OCI-LY7 (cell line): Measurements from ENCODE around the gene GAS6. TPM values are rescaled to one million over a fixed set of nuclear protein-coding genes. Genes with fewer than 3 reads are reported as not detected.

Experiments used
- BruUV-seq: library from RNA; stranded (reverse); fragments of 400-500 nt; replicated peaks from 2 replicates; lab custom pipeline; 2021; lab: Mats Ljungman, UMichigan
- CTCF ChIA-PET: fragments of 300-600 bp; sonication (Branson Sonifier 250); formaldehyde crosslinking; loops from one replicate; lab custom pipeline; 2022; ENCODE audit warnings: antibody characterized with exemption; ENCODE audit not compliant: unreplicated experiment; lab: Charles Lee
- POLR2A ChIA-PET: fragments of 300-600 bp; sonication (Branson Sonifier 250); formaldehyde crosslinking; loops from one replicate; lab custom pipeline; 2022; ENCODE audit warnings: antibody characterized with exemption; lab: Charles Lee
- DNase-seq: peaks from one replicate; pipeline ENCODE4 v3.0.0-alpha.2; 2015; ENCODE audit warnings: low spot score
- H2AFZ ChIP-seq: fragments of 200-600 bp; sonication (generic), shearing (Covaris generic); 2 replicates; pipeline ENCODE4 v1.6.1; 2014; ENCODE audit warnings: mild to moderate bottlenecking, antibody characterized with exemption, low read length, moderate library complexity
- H3K27ac ChIP-seq: fragments of 200-600 bp; sonication (generic); 2 replicates; pipeline ENCODE4 v1.5.1; 2014; ENCODE audit warnings: mixed run types, low read depth, mild to moderate bottlenecking, moderate library complexity, low read length, inconsistent platforms; ENCODE audit not compliant: poor library complexity, severe bottlenecking
- H3K36me3 ChIP-seq: fragments of 200-600 bp; sonication (generic); 2 replicates; pipeline ENCODE4 v1.6.1; 2014; ENCODE audit warnings: mild to moderate bottlenecking, antibody characterized with exemption, low read length, moderate library complexity, mixed read lengths; ENCODE audit not compliant: insufficient read depth
- H3K4me1 ChIP-seq: fragments of 200-600 bp; sonication (generic); 2 replicates; pipeline ENCODE4 v1.5.1; 2014; ENCODE audit warnings: mild to moderate bottlenecking, low read length; ENCODE audit not compliant: insufficient read depth, poor library complexity, severe bottlenecking
- H3K4me2 ChIP-seq: fragments of 200-600 bp; sonication (generic); 2 replicates; pipeline ENCODE4 v1.6.1; 2014; ENCODE audit warnings: mild to moderate bottlenecking, low read length
- H3K4me3 ChIP-seq: fragments of 200-600 bp; sonication (generic); 2 replicates; pipeline ENCODE4 v1.5.1; 2014; ENCODE audit warnings: mild to moderate bottlenecking, low read depth, low read length; ENCODE audit not compliant: poor library complexity, severe bottlenecking
- H3K79me2 ChIP-seq: fragments of 200-600 bp; sonication (generic); 2 replicates; pipeline ENCODE4 v1.6.1; 2016; ENCODE audit warnings: low read depth, mild to moderate bottlenecking, low read length, moderate library complexity, mixed read lengths; ENCODE audit not compliant: insufficient read depth
- H3K9me2 ChIP-seq: fragments of 200-600 bp; sonication (generic); 2 replicates; pipeline ENCODE4 v1.6.1; 2016; ENCODE audit warnings: mild to moderate bottlenecking, low read length, mixed read lengths; ENCODE audit not compliant: insufficient read depth
- H3K9me3 ChIP-seq: fragments of 200-600 bp; sonication (generic); 2 replicates; pipeline ENCODE4 v1.6.1; 2014; ENCODE audit warnings: mild to moderate bottlenecking, mixed run types, low read length, mixed read lengths
- H4K20me1 ChIP-seq: fragments of 200-600 bp; sonication (generic); 2 replicates; pipeline ENCODE4 v1.6.1; 2014; ENCODE audit warnings: mild to moderate bottlenecking, antibody characterized with exemption, low read length, moderate library complexity, mixed read lengths; ENCODE audit not compliant: insufficient read depth
- EZH2phosphoT487 ChIP-seq: fragments of 200-600 bp; sonication (generic); IDR thresholded peaks from 2 replicates; pipeline ENCODE4 v1.6.1; 2018; ENCODE audit warnings: low read depth, borderline replicate concordance, mild to moderate bottlenecking, mixed run types, antibody characterized with exemption, low read length, moderate library complexity, mixed read lengths
- intact Hi-C: fragments of 100-400 bp; cut with micrococcal nuclease; formaldehyde crosslinking; loops from one replicate; pipeline ENCODE4 v1.10.0; 2022; ENCODE audit not compliant: unreplicated experiment
- total RNA-seq, 2 experiments: library from RNA; depleted of rRNA in 1 of 2; stranded (reverse); fragments of >200 nt in 1 of 2; shearing (Covaris generic) in 1 of 2; gene quantifications; 2 replicates each; pipeline ENCODE4 v1.2.3, GENCODE V29; 2014 to 2022
- TF ChIP-seq, protein P1 (sequence below): fragments of 200-600 bp; sonication (generic); conservative IDR thresholded peaks from 2 replicates; pipeline ENCODE4 v1.5.1; 2014; ENCODE audit warnings: mild to moderate bottlenecking, antibody characterized with exemption, low read length, moderate library complexity, mixed read lengths

GAS6 gene
- total RNA-seq, 2 experiments from 2014 or later: not detected

DNA sequence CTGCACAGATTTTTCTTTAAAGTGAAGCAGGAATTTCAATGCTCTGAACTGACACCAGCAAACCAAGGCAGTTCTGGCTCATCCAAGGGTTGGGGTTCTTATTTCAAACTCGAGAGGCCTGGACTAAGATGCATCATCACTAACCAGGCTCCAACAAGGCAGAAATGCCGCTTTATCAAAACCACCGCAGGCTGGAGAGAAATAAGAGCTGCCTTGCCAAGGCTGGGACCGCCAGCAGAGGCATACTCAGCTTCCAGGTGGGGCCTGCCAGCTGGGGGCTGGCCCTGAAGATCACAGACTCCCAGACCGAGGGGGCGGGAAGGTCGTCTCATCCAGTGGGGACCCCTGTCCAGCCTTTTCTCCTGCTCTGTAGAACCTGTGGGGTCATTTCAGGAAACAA, 37.4 kb upstream of the GAS6 start:
- H3K36me3 ChIP-seq: no peaks in the 10 kb centered on the region
- no TSS peak for BruUV-seq
- H3K4me3 ChIP-seq: no peak overlapping the region
- intact Hi-C loops: no loop called here
- H3K9me3 ChIP-seq: no peaks in the 10 kb centered on the region
- H4K20me1 ChIP-seq: no peaks in the 10 kb centered on the region
- no peaks in the 10 kb centered on the region for H3K4me1 ChIP-seq
- ChIA-PET POLR2A (no interaction called here), CTCF (no interaction called here)
- TF ChIP-seq, protein P1, sequence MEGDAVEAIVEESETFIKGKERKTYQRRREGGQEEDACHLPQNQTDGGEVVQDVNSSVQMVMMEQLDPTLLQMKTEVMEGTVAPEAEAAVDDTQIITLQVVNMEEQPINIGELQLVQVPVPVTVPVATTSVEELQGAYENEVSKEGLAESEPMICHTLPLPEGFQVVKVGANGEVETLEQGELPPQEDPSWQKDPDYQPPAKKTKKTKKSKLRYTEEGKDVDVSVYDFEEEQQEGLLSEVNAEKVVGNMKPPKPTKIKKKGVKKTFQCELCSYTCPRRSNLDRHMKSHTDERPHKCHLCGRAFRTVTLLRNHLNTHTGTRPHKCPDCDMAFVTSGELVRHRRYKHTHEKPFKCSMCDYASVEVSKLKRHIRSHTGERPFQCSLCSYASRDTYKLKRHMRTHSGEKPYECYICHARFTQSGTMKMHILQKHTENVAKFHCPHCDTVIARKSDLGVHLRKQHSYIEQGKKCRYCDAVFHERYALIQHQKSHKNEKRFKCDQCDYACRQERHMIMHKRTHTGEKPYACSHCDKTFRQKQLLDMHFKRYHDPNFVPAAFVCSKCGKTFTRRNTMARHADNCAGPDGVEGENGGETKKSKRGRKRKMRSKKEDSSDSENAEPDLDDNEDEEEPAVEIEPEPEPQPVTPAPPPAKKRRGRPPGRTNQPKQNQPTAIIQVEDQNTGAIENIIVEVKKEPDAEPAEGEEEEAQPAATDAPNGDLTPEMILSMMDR: no peak
- TF ChIP-seq EZH2phosphoT487: no peak
- DNase-seq: no peak
- H3K4me2 ChIP-seq: no peak overlapping the region
- no peak overlapping the region for H2AFZ ChIP-seq
- no peak overlapping the region for H3K27ac ChIP-seq
- no peaks in the 10 kb centered on the region for H3K79me2 ChIP-seq
- no peaks in the 10 kb centered on the region for H3K9me2 ChIP-seq

DNA sequence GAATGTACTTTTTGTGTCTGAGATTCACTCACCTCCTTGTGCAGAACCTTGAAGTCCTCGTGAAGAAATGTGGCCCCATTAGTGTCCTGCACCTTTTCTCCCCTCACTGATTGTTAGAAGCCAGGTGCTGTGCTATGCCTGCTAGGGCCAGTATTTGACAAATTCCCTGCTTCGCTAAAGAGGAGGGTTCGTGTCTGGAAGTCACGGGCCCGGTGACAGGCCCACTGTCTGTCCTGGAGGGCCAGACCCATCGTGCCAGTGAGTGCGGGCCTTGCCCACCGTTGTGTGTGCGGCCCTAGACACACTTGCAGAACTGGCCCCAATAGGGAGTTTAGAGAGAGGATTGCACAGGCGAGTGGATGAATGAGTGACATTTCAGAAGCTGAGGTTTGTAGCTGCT, 36.8 kb upstream of the GAS6 start:
- Histone ChIP-seq H4K20me1 (no peaks in the 10 kb centered on the region), H2AFZ (no peak overlapping the region), H3K4me3 (no peak overlapping the region), H3K79me2 (no peaks in the 10 kb centered on the region), H3K36me3 (no peaks in the 10 kb centered on the region), H3K27ac (no peak overlapping the region), H3K9me2 (no peaks in the 10 kb centered on the region), H3K4me2 (no peak overlapping the region), H3K9me3 (no peaks in the 10 kb centered on the region), H3K4me1 (no peaks in the 10 kb centered on the region)
- no peak for TF ChIP-seq EZH2phosphoT487
- TF ChIP-seq, protein P1: no peak
- no TSS peak for BruUV-seq
- intact Hi-C loops: no loop called here
- no peak for DNase-seq
- ChIA-PET POLR2A (no interaction called here), CTCF (no interaction called here)

GRCh38 chr13:113898391-113898790, 34.5 kb upstream of the GAS6 start:
- BruUV-seq: no TSS peak
- Histone ChIP-seq H3K36me3 (no peaks in the 10 kb centered on the region), H3K9me2 (no peaks in the 10 kb centered on the region), H3K4me3 (no peak overlapping the region), H3K9me3 (no peaks in the 10 kb centered on the region), H3K79me2 (no peaks in the 10 kb centered on the region), H3K4me1 (no peaks in the 10 kb centered on the region), H3K4me2 (no peak overlapping the region), H3K27ac (no peak overlapping the region), H2AFZ (no peak overlapping the region), H4K20me1 (no peaks in the 10 kb centered on the region)
- TF ChIP-seq, protein P1: no peak
- TF ChIP-seq EZH2phosphoT487: no peak
- no peak for DNase-seq
- intact Hi-C loops: no loop called here
- ChIA-PET POLR2A (no interaction called here), CTCF (no interaction called here)
